HG02759 (cell line): ENCODE data around the gene EXOC4.

Experiments
- ATAC-seq: cut with Tn5 transposase; IDR thresholded peaks from one replicate; pipeline ENCODE4 v1.9.1; 2021; ENCODE audit warnings: mild to moderate bottlenecking, moderate library complexity; ENCODE audit not compliant: unreplicated experiment

The EXOC4 gene

GRCh38 chr7:134083766-134084487 is 831.0 kb downstream of the EXOC4 start:
- no peak for ATAC-seq

DNA sequence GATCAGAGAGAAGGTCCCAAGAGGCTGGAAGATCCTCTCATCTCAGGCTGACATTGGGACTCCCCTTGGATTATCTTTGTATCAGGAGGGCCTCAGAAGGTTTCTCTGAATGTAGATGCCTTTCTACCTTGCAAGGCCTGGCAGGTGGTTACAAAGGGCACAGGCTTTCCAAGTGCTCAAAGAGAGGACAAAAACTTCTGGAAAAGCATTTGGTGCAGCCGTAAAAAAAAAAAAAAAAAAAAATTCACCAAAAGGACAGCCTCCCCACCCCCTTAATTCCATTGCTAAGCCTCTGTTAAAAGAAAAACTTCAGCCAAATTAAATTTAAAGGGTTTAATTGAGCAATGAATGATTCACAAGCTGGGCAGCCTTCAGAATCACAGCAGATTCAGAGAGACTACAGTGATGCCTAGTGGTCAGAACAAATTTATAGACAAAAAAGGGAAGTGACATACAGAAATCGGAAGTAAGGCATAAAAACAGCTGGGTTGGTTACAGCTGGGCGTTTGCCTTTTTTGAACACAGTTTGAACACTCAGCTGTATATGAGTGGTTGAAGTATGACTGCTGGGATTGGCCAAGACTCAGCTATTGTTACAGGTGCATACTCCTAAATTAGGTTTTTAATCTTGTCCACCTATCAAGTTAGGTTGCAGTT is 831.7 kb downstream of the EXOC4 start:
- no peak for ATAC-seq

DNA sequence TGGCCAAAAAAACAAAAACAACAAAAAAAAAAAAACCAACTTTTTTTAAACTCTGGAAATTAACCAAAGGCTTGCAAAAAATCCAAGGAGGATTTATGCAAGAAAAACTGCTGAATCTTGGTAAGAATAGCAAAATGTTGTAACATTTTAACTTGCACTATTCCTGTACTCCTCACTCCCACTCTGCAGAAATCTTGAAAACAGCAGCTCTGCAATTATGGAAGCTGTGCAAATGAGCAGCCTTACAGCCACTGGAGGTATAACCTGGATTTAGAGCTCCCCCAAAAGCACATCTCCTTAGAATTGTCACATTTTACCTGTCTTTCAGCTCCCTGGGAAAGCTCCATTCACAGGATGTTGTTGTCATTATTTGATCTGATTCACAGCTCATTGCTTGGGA is 832.4 kb downstream of the EXOC4 start:
- no peak for ATAC-seq

GRCh38 chr7:134086998-134087735 is 834.3 kb downstream of the EXOC4 start:
- ATAC-seq: no peak

DNA sequence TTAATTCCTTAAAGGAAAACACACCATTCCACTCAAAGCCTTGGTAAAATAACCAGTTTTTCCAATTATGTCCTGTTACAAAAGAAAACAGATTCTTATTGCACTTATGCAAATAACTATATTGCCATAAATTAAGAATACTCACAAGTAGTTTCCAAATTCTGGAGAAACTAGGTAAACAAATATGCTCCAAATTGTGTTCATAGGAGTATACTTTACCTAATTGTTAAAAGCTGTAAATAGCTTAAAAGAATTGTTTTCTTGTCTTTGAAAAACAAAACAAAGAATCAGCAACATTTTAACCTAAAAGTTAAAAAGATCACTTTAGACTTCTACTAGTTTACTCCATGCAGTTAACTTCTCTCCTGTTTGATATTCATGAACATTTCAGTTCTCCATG is 835.3 kb downstream of the EXOC4 start:
- no peak for ATAC-seq

GRCh38 chr7:134089446-134089845 is 836.6 kb downstream of the EXOC4 start:
- ATAC-seq: no peak

DNA sequence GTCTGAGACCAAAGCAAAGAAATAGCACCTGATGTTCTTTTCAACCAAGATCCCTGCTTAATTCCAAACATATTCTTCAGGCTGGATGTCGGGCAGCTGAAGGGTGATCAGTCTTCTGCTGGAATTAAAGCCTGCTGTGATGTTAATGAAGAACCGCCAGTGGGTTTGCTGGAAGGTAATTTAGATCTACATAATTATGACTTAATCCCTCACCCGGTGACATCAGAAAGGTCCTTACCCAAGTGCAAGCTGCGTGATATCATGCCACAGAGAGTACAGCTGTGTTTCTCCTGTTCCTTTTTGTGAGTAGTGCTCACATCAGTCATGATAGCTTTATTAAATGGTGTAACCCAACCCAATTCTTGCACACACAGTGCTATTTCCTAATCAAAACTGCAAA is 845.2 kb downstream of the EXOC4 start:
- no peak for ATAC-seq

GRCh38 chr7:134101716-134102115 is 848.8 kb downstream of the EXOC4 start:
- no peak for ATAC-seq

DNA sequence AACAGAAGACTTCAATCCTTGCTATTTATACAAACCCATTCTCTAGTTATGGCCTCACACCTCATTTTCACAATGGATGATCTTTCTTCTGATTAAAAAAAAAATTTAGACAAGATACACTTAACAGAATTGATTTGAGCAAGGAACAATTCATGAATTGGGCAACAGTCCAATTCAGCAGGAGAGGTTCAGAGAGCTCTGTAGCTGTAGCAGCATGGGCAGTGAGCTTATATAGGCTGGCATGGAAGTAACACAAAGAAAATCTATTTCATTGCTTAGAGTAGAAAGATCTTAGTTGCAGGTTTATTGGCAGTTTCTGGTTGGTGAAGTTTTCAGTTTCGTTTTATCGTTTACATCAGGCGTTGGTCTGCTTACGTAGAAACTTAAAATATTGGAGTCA is 851.3 kb downstream of the EXOC4 start:
- ATAC-seq: no peak

DNA sequence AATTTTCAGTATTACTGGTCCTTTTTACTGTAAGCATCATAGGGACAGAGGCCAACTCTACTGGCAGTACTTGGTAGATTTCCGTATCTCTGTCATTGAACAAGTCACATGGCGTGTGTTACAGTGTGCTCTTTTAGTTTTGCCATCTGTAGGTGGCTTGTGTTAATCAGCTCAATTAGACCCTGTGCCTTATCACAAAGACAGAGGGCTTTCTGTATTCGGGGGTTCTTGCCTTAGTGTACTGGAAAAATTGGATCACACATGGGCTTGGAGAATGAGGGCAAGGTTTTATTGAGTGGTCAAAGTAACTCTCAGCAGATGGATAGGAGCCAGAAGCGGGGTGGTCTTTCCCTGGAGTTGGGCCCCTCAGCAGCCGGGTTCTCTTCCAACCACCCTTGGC is 853.0 kb downstream of the EXOC4 start:
- ATAC-seq: no peak

DNA sequence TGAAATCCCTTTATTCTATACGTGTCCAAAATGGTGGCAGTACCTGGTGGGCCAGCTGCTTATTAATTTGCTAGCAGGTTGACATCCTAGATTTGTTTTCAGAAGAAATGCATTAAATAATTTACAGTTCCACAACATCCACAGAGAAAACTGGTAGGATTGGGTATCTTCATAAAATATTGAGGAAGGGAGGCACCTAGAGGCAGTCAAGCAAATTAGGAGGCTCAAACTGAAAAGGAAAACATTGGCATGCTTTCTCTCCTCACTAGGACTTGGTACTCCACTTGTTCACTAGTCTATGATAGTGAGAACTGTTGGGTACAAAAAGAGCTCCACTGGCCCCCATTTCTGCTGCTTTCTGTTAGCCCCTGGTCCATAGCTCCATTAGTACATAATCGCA is 855.9 kb downstream of the EXOC4 start:
- ATAC-seq: no peak

GRCh38 chr7:134113655-134114054 is 860.8 kb downstream of the EXOC4 start:
- ATAC-seq: no peak

- no peak for ATAC-seq
Observed at GRCh38 chr7:134114992-134115391, 862.1 kb downstream of the EXOC4 start.
